Natural killer cell treated with Interleukin-12 subunit alpha and Interleukin-12 subunit beta and Interleukin-15 and Interleukin-18, amount 100 ng/mL, for 72 hours (primary cell): ENCODE measurements around the gene RNASE8. TPM values are rescaled to one million over a fixed set of nuclear protein-coding genes. Genes with fewer than 3 reads are reported as not detected.

Source experiments
- ATAC-seq, 2 donors: fragments of 150-1000 bp; cut with Tn5 transposase in 1 of 2; sonication (Bioruptor Pico), chemical (Tn5 transposase) in 1 of 2; 2 replicates each; pipeline ENCODE4 v1.10.0; 2021
- DNase-seq: peaks from one replicate; pipeline ENCODE4 v3.0.0; 2022; ENCODE audit warnings: low spot score
- H3K27ac Mint-ChIP-seq, 2 donors: 1 replicate in 1 of 2; 2 replicates in 1 of 2; pipeline ENCODE4 v1.8.0; 2022; ENCODE audit warnings: mixed read lengths in 2 of 2, mild to moderate bottlenecking in 1 of 2, moderate library complexity in 1 of 2
- H3K27me3 Mint-ChIP-seq, 2 donors: 1 replicate in 1 of 2; 2 replicates in 1 of 2; pipeline ENCODE4 v1.8.0; 2022; ENCODE audit warnings: mixed read lengths in 2 of 2
- H3K36me3 Mint-ChIP-seq: one replicate; pipeline ENCODE4 v1.8.0; 2022; ENCODE audit warnings: mixed read lengths
- H3K4me1 Mint-ChIP-seq, 2 donors: 1 replicate in 1 of 2; 2 replicates in 1 of 2; pipeline ENCODE4 v1.8.0; 2022; ENCODE audit warnings: low read depth in 2 of 2, mixed read lengths in 2 of 2, mild to moderate bottlenecking in 1 of 2
- H3K4me3 Mint-ChIP-seq: one replicate; pipeline ENCODE4 v1.8.0; 2022; ENCODE audit warnings: mixed read lengths
- H3K9me3 Mint-ChIP-seq: 2 replicates; pipeline ENCODE4 v1.8.0; 2022; ENCODE audit warnings: mixed read lengths
- total RNA-seq, 2 donors: library from RNA; stranded (reverse); gene quantifications; one replicate each; pipeline ENCODE4 v1.2.3, GENCODE V29; 2022

The RNASE8 gene
- total RNA-seq, 2 donors from 2014 or later: not detected

- peaks cover 0 to 3% of the 10 kb centered on the region in 2 donors for H3K27me3 Mint-ChIP-seq
- DNase-seq (no peak), ATAC-seq (no peak)
- no peaks in the 10 kb centered on the region for H3K9me3 Mint-ChIP-seq
- peak overlapping the region; percentile 73 to 90 for H3K27ac Mint-ChIP-seq
- H3K4me3 Mint-ChIP-seq: peak overlapping the region; percentile 93
- peaks cover 28 to 46% of the 10 kb centered on the region in 2 donors for H3K4me1 Mint-ChIP-seq
- H3K36me3 Mint-ChIP-seq: no peaks in the 10 kb centered on the region
Observed at GRCh38 chr14:21099596-21099985, 42.0 kb downstream of the RNASE8 start.

- H3K27ac Mint-ChIP-seq: peak within 1 kb of the TSS in 1 of 2 donors; percentile 38
- peaks cover 0 to 3% of the 10 kb centered on the region in 2 donors for H3K27me3 Mint-ChIP-seq
- H3K36me3 Mint-ChIP-seq: no peaks in the 10 kb centered on the region
- no peaks in the 10 kb centered on the region for H3K9me3 Mint-ChIP-seq
- no peak within 1 kb of the TSS for H3K4me3 Mint-ChIP-seq
- peaks cover 31 to 49% of the 10 kb centered on the region in 2 donors for H3K4me1 Mint-ChIP-seq
- no peak for ATAC-seq
- DNase-seq: no peak
Observed at GRCh38 chr14:21100931-21101330, 43.3 kb downstream of the RNASE8 start, which contains the start of gene TMEM253. Gene TMEM253 (plus strand): TSS chr14:21101066. CDS start chr14:21101344, 278 bp downstream.

- Mint-ChIP-seq H3K4me3 (peak overlapping the region; percentile 92), H3K9me3 (no peaks in the 10 kb centered on the region), H3K27ac (peak overlapping the region; percentile 38 to 84), H3K27me3 (peaks cover 0 to 3% of the 10 kb centered on the region in 2 donors), H3K36me3 (no peaks in the 10 kb centered on the region), H3K4me1 (peaks cover 34 to 51% of the 10 kb centered on the region in 2 donors)
- no peak for ATAC-seq
- no peak for DNase-seq
Observed at GRCh38 chr14:21101802-21102413, 44.3 kb downstream of the RNASE8 start.

GRCh38 chr14:21102521-21103410 is 45.1 kb downstream of the RNASE8 start:
- peak overlapping the region; percentile 92 for H3K4me3 Mint-ChIP-seq
- ATAC-seq: no peak
- peaks cover 0 to 3% of the 10 kb centered on the region in 2 donors for H3K27me3 Mint-ChIP-seq
- H3K27ac Mint-ChIP-seq: peak overlapping the region; percentile 81 to 84
- H3K4me1 Mint-ChIP-seq: peaks cover 32 to 49% of the 10 kb centered on the region in 2 donors
- DNase-seq: no peak
- no peaks in the 10 kb centered on the region for H3K36me3 Mint-ChIP-seq
- H3K9me3 Mint-ChIP-seq: no peaks in the 10 kb centered on the region

- no peak for DNase-seq
- Mint-ChIP-seq H3K4me3 (peak overlapping the region; percentile 92), H3K4me1 (peaks cover 32 to 49% of the 10 kb centered on the region in 2 donors), H3K36me3 (no peaks in the 10 kb centered on the region), H3K27ac (peak overlapping the region; percentile 81 to 84), H3K9me3 (no peaks in the 10 kb centered on the region), H3K27me3 (peaks cover 0 to 3% of the 10 kb centered on the region in 2 donors)
- no peak for ATAC-seq
Observed at GRCh38 chr14:21103411-21103709, 45.7 kb downstream of the RNASE8 start.

GRCh38 chr14:21103710-21104447 is 46.3 kb downstream of the RNASE8 start:
- peaks cover 0 to 3% of the 10 kb centered on the region in 2 donors for H3K27me3 Mint-ChIP-seq
- H3K4me3 Mint-ChIP-seq: peak overlapping the region; percentile 92
- no peaks in the 10 kb centered on the region for H3K36me3 Mint-ChIP-seq
- ATAC-seq (peak; percentile 95), DNase-seq (peak; percentile 96)
- peak overlapping the region; percentile 81 to 84 for H3K27ac Mint-ChIP-seq
- H3K9me3 Mint-ChIP-seq: no peaks in the 10 kb centered on the region
- H3K4me1 Mint-ChIP-seq: peaks cover 30 to 46% of the 10 kb centered on the region in 2 donors

- H3K36me3 Mint-ChIP-seq: no peaks in the 10 kb centered on the region
- no peaks in the 10 kb centered on the region for H3K9me3 Mint-ChIP-seq
- peak overlapping the region; percentile 92 for H3K4me3 Mint-ChIP-seq
- ATAC-seq (peak; percentile 60 to 61), DNase-seq (no peak)
- peaks cover 0 to 3% of the 10 kb centered on the region in 2 donors for H3K27me3 Mint-ChIP-seq
- peak overlapping the region; percentile 81 to 84 for H3K27ac Mint-ChIP-seq
- peaks cover 24 to 39% of the 10 kb centered on the region in 2 donors for H3K4me1 Mint-ChIP-seq
Observed at GRCh38 chr14:21104448-21105060, 46.9 kb downstream of the RNASE8 start.

GRCh38 chr14:21105095-21105494 is 47.5 kb downstream of the RNASE8 start:
- Mint-ChIP-seq H3K27me3 (peaks cover 0 to 5% of the 10 kb centered on the region in 2 donors), H3K36me3 (no peaks in the 10 kb centered on the region), H3K9me3 (no peaks in the 10 kb centered on the region), H3K27ac (peak overlapping the region; percentile 81 to 84), H3K4me1 (peaks cover 22 to 42% of the 10 kb centered on the region in 2 donors), H3K4me3 (peak overlapping the region; percentile 92)
- no peak for DNase-seq
- no peak for ATAC-seq

- H3K36me3 Mint-ChIP-seq: no peaks in the 10 kb centered on the region
- DNase-seq: no peak
- H3K9me3 Mint-ChIP-seq: no peaks in the 10 kb centered on the region
- ATAC-seq: no peak
- no peak overlapping the region for H3K4me3 Mint-ChIP-seq
- H3K4me1 Mint-ChIP-seq: peaks cover 22 to 36% of the 10 kb centered on the region in 2 donors
- no peak overlapping the region for H3K27ac Mint-ChIP-seq
- H3K27me3 Mint-ChIP-seq: peaks cover 0 to 6% of the 10 kb centered on the region in 2 donors
Observed at GRCh38 chr14:21106176-21106497, 48.5 kb downstream of the RNASE8 start.

- no peaks in the 10 kb centered on the region for H3K36me3 Mint-ChIP-seq
Observed at GRCh38 chr14:21106498-21107282, 49.1 kb downstream of the RNASE8 start.

GRCh38 chr14:21107283-21107800 is 49.7 kb downstream of the RNASE8 start:
- Mint-ChIP-seq H3K9me3 (no peaks in the 10 kb centered on the region), H3K36me3 (no peaks in the 10 kb centered on the region), H3K4me1 (peaks cover 17 to 29% of the 10 kb centered on the region in 2 donors), H3K27me3 (peaks cover 0 to 3% of the 10 kb centered on the region in 2 donors), H3K27ac (no peak overlapping the region), H3K4me3 (no peak overlapping the region)
- ATAC-seq (no peak), DNase-seq (no peak)

More at GRCh38 chr14:21106498-21107282, 49.1 kb downstream of the RNASE8 start:
- DNase-seq (peak; percentile 83), ATAC-seq (no peak)
- Mint-ChIP-seq H3K4me3 (no peak overlapping the region), H3K27ac (peak overlapping the region in 1 of 2 donors; percentile 17), H3K4me1 (peaks cover 22 to 36% of the 10 kb centered on the region in 2 donors), H3K9me3 (no peaks in the 10 kb centered on the region), H3K27me3 (peaks cover 0 to 6% of the 10 kb centered on the region in 2 donors)
